SK-N-SH treated with all-trans-retinoic acid at 6 μM for 48 hours (cell line): ENCODE results near the gene TFAP2B.

Experiments used
- ATAC-seq: fragments of 200-7000 bp; cut with Tn5 transposase; 3 replicates; pipeline ENCODE4 v1.9.1; 2020; ENCODE audit warnings: mild to moderate bottlenecking, moderate library complexity
- BACH2 ChIP-seq: fragments of 250-450 bp; sonication (Bioruptor Pico); IDR thresholded peaks from 2 replicates; pipeline ENCODE4 v1.9.0; 2021; ENCODE audit warnings: mild to moderate bottlenecking, borderline replicate concordance
- CSDC2 ChIP-seq: fragments of 250-450 bp; sonication (Bioruptor Pico); IDR thresholded peaks from 2 replicates; pipeline ENCODE4 v1.5.0; 2020; ENCODE audit warnings: mild to moderate bottlenecking, moderate library complexity
- ESRRG ChIP-seq: fragments of 250-450 bp; sonication (Bioruptor Pico); IDR thresholded peaks from 2 replicates; pipeline ENCODE4 v1.6.1; 2021; ENCODE audit warnings: mild to moderate bottlenecking
- GLIS3 ChIP-seq: fragments of 250-450 bp; sonication (Bioruptor Pico); IDR thresholded peaks from 2 replicates; pipeline ENCODE4 v1.5.0; 2020; ENCODE audit warnings: mild to moderate bottlenecking, moderate library complexity
- ISL1 ChIP-seq: fragments of 250-450 bp; sonication (Bioruptor Pico); IDR thresholded peaks from 2 replicates; pipeline ENCODE4 v2.1.2; 2022; ENCODE audit warnings: mild to moderate bottlenecking, moderate library complexity
- OSR1 ChIP-seq: fragments of 250-450 bp; sonication (Bioruptor Pico); IDR thresholded peaks from 2 replicates; pipeline ENCODE4 v1.8.0; 2022; ENCODE audit warnings: moderate library complexity, mild to moderate bottlenecking, inconsistent platforms
- PPARA ChIP-seq: fragments of 250-450 bp; sonication (Bioruptor Pico); IDR thresholded peaks from 2 replicates; pipeline ENCODE4 v1.5.0; 2020; ENCODE audit warnings: mild to moderate bottlenecking, borderline replicate concordance
- RARB ChIP-seq: fragments of 250-450 bp; sonication (Bioruptor Pico); IDR thresholded peaks from 2 replicates; pipeline ENCODE4 v1.8.0; 2021; ENCODE audit warnings: mild to moderate bottlenecking, moderate library complexity
- SNAI2 ChIP-seq: fragments of 250-450 bp; sonication (Bioruptor Pico); IDR thresholded peaks from 2 replicates; pipeline ENCODE4 v1.5.0; 2020; ENCODE audit warnings: mild to moderate bottlenecking, moderate library complexity
- TCF4 ChIP-seq: fragments of 250-450 bp; sonication (Bioruptor Pico); IDR thresholded peaks from 2 replicates; pipeline ENCODE4 v1.8.0; 2021; ENCODE audit warnings: mild to moderate bottlenecking, moderate library complexity, borderline replicate concordance
- TOX ChIP-seq: fragments of 250-450 bp; sonication (Bioruptor Pico); IDR thresholded peaks from 2 replicates; pipeline ENCODE4 v1.8.0; 2021; ENCODE audit warnings: mild to moderate bottlenecking, moderate library complexity, borderline replicate concordance
- ZFP3 ChIP-seq: fragments of 250-450 bp; sonication (Bioruptor Pico); IDR thresholded peaks from 2 replicates; pipeline ENCODE4 v1.5.0; 2020; ENCODE audit warnings: mild to moderate bottlenecking, moderate library complexity
- ZFP30 ChIP-seq: fragments of 450-650 bp; formaldehyde crosslinking; IDR thresholded peaks from 2 replicates; pipeline ENCODE4 v1.5.0; 2022; ENCODE audit warnings: mild to moderate bottlenecking, moderate library complexity
- ZNF565 ChIP-seq: fragments of 450-650 bp; formaldehyde crosslinking; conservative IDR thresholded peaks from 2 replicates; pipeline ENCODE4 v1.5.0; 2020; ENCODE audit warnings: low read depth, mild to moderate bottlenecking, moderate library complexity
- TF ChIP-seq, protein P1 (sequence below): fragments of 250-450 bp; sonication (Bioruptor Pico); IDR thresholded peaks from 2 replicates; pipeline ENCODE4 v1.8.0; 2020; ENCODE audit warnings: mild to moderate bottlenecking, moderate library complexity, borderline replicate concordance
- TF ChIP-seq, protein P2 (sequence below): fragments of 250-450 bp; sonication (Bioruptor Pico); IDR thresholded peaks from 2 replicates; pipeline ENCODE4 v1.5.1; 2020; ENCODE audit warnings: low read depth, mild to moderate bottlenecking, moderate library complexity
- TF ChIP-seq, protein P3 (sequence below): fragments of 250-450 bp; sonication (Bioruptor Pico); IDR thresholded peaks from 2 replicates; pipeline ENCODE4 v1.8.0; 2021; ENCODE audit warnings: low read depth, mild to moderate bottlenecking, moderate library complexity, borderline replicate concordance
- TF ChIP-seq, protein P4 (sequence below): fragments of 250-450 bp; sonication (Bioruptor Pico); IDR thresholded peaks from 2 replicates; pipeline ENCODE4 v1.5.0; 2020; ENCODE audit warnings: mild to moderate bottlenecking, moderate library complexity

TFAP2B gene

DNA sequence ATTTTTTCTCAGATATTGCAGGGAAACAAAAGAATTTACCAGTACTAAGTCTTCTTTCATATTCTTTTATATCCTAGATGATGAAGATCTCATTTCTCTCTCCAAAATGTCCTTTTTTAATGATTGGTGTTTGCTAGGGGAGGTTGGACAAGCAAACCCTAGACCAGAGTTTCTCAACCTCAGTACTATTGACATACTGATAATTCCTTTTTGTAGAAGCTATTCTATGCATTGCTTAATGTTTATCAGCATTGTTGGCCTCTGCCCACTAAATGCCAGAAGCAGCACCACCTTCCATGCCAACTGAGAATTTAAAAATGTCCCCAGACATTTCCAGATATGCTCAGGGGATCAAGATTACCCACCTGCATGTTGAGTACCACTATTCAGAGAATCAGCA, 14.4 kb upstream of the TFAP2B start:
- TF ChIP-seq, protein P1, sequence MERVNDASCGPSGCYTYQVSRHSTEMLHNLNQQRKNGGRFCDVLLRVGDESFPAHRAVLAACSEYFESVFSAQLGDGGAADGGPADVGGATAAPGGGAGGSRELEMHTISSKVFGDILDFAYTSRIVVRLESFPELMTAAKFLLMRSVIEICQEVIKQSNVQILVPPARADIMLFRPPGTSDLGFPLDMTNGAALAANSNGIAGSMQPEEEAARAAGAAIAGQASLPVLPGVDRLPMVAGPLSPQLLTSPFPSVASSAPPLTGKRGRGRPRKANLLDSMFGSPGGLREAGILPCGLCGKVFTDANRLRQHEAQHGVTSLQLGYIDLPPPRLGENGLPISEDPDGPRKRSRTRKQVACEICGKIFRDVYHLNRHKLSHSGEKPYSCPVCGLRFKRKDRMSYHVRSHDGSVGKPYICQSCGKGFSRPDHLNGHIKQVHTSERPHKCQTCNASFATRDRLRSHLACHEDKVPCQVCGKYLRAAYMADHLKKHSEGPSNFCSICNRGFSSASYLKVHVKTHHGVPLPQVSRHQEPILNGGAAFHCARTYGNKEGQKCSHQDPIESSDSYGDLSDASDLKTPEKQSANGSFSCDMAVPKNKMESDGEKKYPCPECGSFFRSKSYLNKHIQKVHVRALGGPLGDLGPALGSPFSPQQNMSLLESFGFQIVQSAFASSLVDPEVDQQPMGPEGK = no peak
- no peak for ATAC-seq

DNA sequence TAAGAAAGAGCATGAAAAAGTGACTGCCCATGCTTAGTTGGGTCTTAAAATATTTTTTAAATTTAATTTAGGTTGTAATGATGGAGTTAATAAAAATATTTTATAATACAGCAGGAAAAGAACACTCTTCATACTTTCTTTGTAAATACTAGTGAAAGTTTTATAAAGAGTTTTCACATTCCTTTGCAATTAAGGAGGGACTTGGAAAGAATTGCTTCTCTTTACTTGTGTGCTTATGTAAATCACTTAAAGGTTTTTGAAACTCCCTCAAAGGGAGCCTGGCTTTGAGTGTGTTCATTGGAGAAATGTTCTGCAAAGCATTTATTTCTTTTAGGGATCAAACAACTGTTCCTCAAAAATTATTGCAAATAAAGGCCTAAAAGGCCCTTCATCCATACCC, 11.6 kb upstream of the TFAP2B start:
- TF ChIP-seq, protein P2, sequence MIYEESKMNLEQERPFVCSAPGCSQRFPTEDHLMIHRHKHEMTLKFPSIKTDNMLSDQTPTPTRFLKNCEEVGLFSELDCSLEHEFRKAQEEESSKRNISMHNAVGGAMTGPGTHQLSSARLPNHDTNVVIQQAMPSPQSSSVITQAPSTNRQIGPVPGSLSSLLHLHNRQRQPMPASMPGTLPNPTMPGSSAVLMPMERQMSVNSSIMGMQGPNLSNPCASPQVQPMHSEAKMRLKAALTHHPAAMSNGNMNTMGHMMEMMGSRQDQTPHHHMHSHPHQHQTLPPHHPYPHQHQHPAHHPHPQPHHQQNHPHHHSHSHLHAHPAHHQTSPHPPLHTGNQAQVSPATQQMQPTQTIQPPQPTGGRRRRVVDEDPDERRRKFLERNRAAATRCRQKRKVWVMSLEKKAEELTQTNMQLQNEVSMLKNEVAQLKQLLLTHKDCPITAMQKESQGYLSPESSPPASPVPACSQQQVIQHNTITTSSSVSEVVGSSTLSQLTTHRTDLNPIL (CRISPR knock-in tag) = no peak
- TF ChIP-seq PPARA (CRISPR knock-in tag) = no peak
- TF ChIP-seq TCF4 (CRISPR knock-in tag) = no peak
- TF ChIP-seq BACH2 = no peak
- ATAC-seq = no peak

DNA sequence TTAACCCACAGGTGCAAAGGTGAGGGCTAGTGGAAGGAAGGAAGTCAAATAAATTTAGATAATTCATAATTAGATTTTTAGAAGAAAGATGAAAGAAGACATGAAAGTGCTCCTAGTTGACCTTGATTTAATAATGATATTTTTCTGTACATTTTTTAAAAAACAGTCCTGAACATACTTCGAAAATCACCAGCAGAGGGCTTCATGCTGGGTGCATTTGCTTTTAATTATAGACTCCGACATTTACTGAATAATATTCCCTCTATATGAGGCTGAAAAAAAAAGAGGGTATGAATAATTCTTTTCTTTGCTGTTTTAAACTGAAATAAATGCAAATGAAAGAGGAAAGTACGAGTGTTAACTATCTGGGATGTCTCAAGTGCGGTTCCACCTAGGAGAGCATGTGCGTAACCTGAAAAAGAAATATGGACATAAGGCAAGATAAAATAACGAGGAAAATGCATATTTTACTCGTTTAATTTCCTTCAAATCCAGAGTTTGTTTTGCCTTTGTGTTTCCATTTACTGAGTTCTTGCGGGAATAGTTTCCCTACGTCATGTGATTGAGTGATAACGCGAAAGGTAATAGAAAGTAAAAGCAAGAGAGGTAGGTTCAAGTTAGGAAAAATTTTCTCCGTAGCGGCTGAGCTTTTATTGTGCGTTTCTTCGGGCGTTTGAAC, 3.1 kb upstream of the TFAP2B start:
- peak; percentile 76 for ATAC-seq
- no peak for TF ChIP-seq ZNF565
- TF ChIP-seq SNAI2 (CRISPR knock-in tag) = no peak
- TF ChIP-seq, protein P3, sequence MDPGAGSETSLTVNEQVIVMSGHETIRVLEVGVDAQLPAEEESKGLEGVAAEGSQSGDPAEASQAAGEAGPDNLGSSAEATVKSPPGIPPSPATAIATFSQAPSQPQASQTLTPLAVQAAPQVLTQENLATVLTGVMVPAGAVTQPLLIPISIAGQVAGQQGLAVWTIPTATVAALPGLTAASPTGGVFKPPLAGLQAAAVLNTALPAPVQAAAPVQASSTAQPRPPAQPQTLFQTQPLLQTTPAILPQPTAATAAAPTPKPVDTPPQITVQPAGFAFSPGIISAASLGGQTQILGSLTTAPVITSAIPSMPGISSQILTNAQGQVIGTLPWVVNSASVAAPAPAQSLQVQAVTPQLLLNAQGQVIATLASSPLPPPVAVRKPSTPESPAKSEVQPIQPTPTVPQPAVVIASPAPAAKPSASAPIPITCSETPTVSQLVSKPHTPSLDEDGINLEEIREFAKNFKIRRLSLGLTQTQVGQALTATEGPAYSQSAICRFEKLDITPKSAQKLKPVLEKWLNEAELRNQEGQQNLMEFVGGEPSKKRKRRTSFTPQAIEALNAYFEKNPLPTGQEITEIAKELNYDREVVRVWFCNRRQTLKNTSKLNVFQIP (CRISPR knock-in tag) = no peak
- no peak for TF ChIP-seq CSDC2
- TF ChIP-seq TOX (CRISPR knock-in tag) = no peak
- TF ChIP-seq, protein P2 (CRISPR knock-in tag) = no peak
- no peak for TF ChIP-seq RARB
- no peak for TF ChIP-seq ZFP3 (CRISPR knock-in tag)
- TF ChIP-seq ZFP30 (CRISPR knock-in tag) = no peak
- TF ChIP-seq, protein P4, sequence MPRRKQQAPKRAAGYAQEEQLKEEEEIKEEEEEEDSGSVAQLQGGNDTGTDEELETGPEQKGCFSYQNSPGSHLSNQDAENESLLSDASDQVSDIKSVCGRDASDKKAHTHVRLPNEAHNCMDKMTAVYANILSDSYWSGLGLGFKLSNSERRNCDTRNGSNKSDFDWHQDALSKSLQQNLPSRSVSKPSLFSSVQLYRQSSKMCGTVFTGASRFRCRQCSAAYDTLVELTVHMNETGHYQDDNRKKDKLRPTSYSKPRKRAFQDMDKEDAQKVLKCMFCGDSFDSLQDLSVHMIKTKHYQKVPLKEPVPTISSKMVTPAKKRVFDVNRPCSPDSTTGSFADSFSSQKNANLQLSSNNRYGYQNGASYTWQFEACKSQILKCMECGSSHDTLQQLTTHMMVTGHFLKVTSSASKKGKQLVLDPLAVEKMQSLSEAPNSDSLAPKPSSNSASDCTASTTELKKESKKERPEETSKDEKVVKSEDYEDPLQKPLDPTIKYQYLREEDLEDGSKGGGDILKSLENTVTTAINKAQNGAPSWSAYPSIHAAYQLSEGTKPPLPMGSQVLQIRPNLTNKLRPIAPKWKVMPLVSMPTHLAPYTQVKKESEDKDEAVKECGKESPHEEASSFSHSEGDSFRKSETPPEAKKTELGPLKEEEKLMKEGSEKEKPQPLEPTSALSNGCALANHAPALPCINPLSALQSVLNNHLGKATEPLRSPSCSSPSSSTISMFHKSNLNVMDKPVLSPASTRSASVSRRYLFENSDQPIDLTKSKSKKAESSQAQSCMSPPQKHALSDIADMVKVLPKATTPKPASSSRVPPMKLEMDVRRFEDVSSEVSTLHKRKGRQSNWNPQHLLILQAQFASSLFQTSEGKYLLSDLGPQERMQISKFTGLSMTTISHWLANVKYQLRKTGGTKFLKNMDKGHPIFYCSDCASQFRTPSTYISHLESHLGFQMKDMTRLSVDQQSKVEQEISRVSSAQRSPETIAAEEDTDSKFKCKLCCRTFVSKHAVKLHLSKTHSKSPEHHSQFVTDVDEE = no peak
- TF ChIP-seq TCF4 (CRISPR knock-in tag) = no peak; the same call in 1 of the 2 replicates
- no peak for TF ChIP-seq GLIS3 (CRISPR knock-in tag)
- no peak for TF ChIP-seq OSR1 (CRISPR knock-in tag)
- TF ChIP-seq ESRRG = no peak
- TF ChIP-seq ISL1 (CRISPR knock-in tag) = no peak
- TF ChIP-seq, protein P1 = no peak
- no peak for TF ChIP-seq PPARA (CRISPR knock-in tag)
